SK-N-SH (cell line): ENCODE results near the gene ME3.

Source experiments
- ELF1 ChIP-seq: IDR thresholded peaks from 2 replicates; pipeline ENCODE4 v1.4.0; 2012
- GATA2 ChIP-seq: sonication (generic); formaldehyde crosslinking; IDR thresholded peaks from 2 replicates; pipeline ENCODE4 v1.5.0; 2020; ENCODE audit warnings: mild to moderate bottlenecking, missing genetic modification reagents
- MXI1 ChIP-seq: IDR thresholded peaks from 2 replicates; pipeline ENCODE4 v1.6.1; 2012; ENCODE audit warnings: mild to moderate bottlenecking, low read depth, low read length, improper control_type of control experiment
- NFIC ChIP-seq: IDR thresholded peaks from 2 replicates; pipeline ENCODE4 v1.4.0; 2012; ENCODE audit warnings: borderline replicate concordance
- POLR2AphosphoS5 ChIP-seq: IDR thresholded peaks from 2 replicates; pipeline ENCODE4 v1.6.1; 2012; ENCODE audit warnings: low read depth, low read length
- RAD21 ChIP-seq: IDR thresholded peaks from 2 replicates; pipeline ENCODE4 v1.6.1; 2012; ENCODE audit warnings: mild to moderate bottlenecking, low read length
- RCOR1 ChIP-seq: fragments of 150-350 bp; IDR thresholded peaks from 2 replicates; pipeline ENCODE4 v1.6.1; 2017; ENCODE audit warnings: antibody characterized with exemption, low read length
- SMC3 ChIP-seq: IDR thresholded peaks from 2 replicates; pipeline ENCODE4 v1.6.1; 2012; ENCODE audit warnings: low read depth, low read length, improper control_type of control experiment
- TAF1 ChIP-seq: IDR thresholded peaks from 2 replicates; pipeline ENCODE4 v1.6.1; 2012; ENCODE audit warnings: low read depth, mild to moderate bottlenecking, low read length, moderate library complexity, borderline replicate concordance
- TCF12 ChIP-seq: IDR thresholded peaks from 2 replicates; pipeline ENCODE4 v1.4.0; 2012
- YY1 ChIP-seq: IDR thresholded peaks from 2 replicates; pipeline ENCODE4 v1.4.0; 2012; ENCODE audit warnings: low read depth, mild to moderate bottlenecking
- TF ChIP-seq, protein P1 (sequence below): IDR thresholded peaks from 2 replicates; pipeline ENCODE4 v1.6.1; 2012; ENCODE audit warnings: mild to moderate bottlenecking, low read depth, low read length, moderate library complexity
- TF ChIP-seq, protein P2 (sequence below): fragments of 150-350 bp; IDR thresholded peaks from 2 replicates; pipeline ENCODE4 v1.6.1; 2016; ENCODE audit warnings: mild to moderate bottlenecking, low read depth, low read length
- TF ChIP-seq, protein P3 (sequence below): fragments of 200-600 bp; sonication (generic); IDR thresholded peaks from 2 replicates; pipeline ENCODE4 v1.6.1; 2017; ENCODE audit warnings: antibody characterized with exemption, mild to moderate bottlenecking, moderate library complexity

- TF ChIP-seq, protein P1, sequence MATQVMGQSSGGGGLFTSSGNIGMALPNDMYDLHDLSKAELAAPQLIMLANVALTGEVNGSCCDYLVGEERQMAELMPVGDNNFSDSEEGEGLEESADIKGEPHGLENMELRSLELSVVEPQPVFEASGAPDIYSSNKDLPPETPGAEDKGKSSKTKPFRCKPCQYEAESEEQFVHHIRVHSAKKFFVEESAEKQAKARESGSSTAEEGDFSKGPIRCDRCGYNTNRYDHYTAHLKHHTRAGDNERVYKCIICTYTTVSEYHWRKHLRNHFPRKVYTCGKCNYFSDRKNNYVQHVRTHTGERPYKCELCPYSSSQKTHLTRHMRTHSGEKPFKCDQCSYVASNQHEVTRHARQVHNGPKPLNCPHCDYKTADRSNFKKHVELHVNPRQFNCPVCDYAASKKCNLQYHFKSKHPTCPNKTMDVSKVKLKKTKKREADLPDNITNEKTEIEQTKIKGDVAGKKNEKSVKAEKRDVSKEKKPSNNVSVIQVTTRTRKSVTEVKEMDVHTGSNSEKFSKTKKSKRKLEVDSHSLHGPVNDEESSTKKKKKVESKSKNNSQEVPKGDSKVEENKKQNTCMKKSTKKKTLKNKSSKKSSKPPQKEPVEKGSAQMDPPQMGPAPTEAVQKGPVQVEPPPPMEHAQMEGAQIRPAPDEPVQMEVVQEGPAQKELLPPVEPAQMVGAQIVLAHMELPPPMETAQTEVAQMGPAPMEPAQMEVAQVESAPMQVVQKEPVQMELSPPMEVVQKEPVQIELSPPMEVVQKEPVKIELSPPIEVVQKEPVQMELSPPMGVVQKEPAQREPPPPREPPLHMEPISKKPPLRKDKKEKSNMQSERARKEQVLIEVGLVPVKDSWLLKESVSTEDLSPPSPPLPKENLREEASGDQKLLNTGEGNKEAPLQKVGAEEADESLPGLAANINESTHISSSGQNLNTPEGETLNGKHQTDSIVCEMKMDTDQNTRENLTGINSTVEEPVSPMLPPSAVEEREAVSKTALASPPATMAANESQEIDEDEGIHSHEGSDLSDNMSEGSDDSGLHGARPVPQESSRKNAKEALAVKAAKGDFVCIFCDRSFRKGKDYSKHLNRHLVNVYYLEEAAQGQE, result no peak
- TF ChIP-seq RAD21, result no peak
- no peak for TF ChIP-seq GATA2 (CRISPR knock-in tag)
- TF ChIP-seq, protein P2, sequence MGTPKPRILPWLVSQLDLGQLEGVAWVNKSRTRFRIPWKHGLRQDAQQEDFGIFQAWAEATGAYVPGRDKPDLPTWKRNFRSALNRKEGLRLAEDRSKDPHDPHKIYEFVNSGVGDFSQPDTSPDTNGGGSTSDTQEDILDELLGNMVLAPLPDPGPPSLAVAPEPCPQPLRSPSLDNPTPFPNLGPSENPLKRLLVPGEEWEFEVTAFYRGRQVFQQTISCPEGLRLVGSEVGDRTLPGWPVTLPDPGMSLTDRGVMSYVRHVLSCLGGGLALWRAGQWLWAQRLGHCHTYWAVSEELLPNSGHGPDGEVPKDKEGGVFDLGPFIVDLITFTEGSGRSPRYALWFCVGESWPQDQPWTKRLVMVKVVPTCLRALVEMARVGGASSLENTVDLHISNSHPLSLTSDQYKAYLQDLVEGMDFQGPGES, result no peak
- TF ChIP-seq NFIC, result no peak
- no peak for TF ChIP-seq ELF1
- TF ChIP-seq, protein P3, sequence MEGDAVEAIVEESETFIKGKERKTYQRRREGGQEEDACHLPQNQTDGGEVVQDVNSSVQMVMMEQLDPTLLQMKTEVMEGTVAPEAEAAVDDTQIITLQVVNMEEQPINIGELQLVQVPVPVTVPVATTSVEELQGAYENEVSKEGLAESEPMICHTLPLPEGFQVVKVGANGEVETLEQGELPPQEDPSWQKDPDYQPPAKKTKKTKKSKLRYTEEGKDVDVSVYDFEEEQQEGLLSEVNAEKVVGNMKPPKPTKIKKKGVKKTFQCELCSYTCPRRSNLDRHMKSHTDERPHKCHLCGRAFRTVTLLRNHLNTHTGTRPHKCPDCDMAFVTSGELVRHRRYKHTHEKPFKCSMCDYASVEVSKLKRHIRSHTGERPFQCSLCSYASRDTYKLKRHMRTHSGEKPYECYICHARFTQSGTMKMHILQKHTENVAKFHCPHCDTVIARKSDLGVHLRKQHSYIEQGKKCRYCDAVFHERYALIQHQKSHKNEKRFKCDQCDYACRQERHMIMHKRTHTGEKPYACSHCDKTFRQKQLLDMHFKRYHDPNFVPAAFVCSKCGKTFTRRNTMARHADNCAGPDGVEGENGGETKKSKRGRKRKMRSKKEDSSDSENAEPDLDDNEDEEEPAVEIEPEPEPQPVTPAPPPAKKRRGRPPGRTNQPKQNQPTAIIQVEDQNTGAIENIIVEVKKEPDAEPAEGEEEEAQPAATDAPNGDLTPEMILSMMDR, result no peak
- TF ChIP-seq MXI1, result no peak
- TF ChIP-seq TCF12, result no peak
- no peak for TF ChIP-seq RCOR1
- no peak for TF ChIP-seq SMC3
- TF ChIP-seq YY1, result no peak
- no peak for TF ChIP-seq POLR2AphosphoS5
- TF ChIP-seq TAF1, result no peak
Measured at GRCh38 chr11:86398106-86398505, 274.3 kb downstream of the ME3 start.
